Esophagus muscularis mucosa (tissue), 4 donors: Measurements from ENCODE around the gene SMIM26.

Experiments
- EP300 ChIP-seq: sonication (generic); formaldehyde crosslinking; IDR thresholded peaks from one replicate; pipeline ENCODE4 v1.6.1; 2017; ENCODE audit warnings: antibody characterized with exemption
- POLR2A ChIP-seq: fragments of 450-650 bp; IDR thresholded peaks from one replicate; pipeline ENCODE4 v1.6.1; 2017; ENCODE audit warnings: antibody characterized with exemption, moderate library complexity, mild to moderate bottlenecking, low read depth
- TF ChIP-seq, protein P1 (sequence below), 3 experiments: fragments of 200-600 bp in 2 of 3; fragments of 450-650 bp in 1 of 3; sonication (generic) in 2 of 3; IDR thresholded peaks; one replicate each; pipeline ENCODE4 v1.5.1; 2017 to 2019; ENCODE audit warnings: antibody characterized with exemption in 3 of 3, mild to moderate bottlenecking in 2 of 3, moderate library complexity in 1 of 3

DNA sequence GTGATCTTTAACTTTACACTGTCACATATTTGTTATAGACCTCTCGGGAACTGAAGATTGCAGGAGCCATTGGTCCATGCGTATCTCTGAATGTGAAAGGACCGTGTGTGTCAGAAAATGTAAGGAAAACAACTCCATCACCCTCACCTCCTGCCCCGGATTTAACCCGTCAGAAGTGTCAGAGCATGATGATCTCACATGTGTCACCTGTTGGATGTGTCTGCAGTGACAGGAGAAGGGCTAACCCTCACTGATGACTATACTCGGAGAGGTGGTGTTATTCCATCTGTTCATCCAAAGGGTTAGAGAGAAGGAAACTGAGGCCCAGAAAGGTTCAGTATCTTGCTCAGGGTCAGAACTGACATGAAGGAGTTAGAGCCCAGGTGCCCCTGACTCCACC is 34.6 kb upstream of the SMIM26 start:
- TF ChIP-seq, protein P1, sequence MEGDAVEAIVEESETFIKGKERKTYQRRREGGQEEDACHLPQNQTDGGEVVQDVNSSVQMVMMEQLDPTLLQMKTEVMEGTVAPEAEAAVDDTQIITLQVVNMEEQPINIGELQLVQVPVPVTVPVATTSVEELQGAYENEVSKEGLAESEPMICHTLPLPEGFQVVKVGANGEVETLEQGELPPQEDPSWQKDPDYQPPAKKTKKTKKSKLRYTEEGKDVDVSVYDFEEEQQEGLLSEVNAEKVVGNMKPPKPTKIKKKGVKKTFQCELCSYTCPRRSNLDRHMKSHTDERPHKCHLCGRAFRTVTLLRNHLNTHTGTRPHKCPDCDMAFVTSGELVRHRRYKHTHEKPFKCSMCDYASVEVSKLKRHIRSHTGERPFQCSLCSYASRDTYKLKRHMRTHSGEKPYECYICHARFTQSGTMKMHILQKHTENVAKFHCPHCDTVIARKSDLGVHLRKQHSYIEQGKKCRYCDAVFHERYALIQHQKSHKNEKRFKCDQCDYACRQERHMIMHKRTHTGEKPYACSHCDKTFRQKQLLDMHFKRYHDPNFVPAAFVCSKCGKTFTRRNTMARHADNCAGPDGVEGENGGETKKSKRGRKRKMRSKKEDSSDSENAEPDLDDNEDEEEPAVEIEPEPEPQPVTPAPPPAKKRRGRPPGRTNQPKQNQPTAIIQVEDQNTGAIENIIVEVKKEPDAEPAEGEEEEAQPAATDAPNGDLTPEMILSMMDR (IDR thresholded peaks at IDR 0.05) = no peak
- TF ChIP-seq POLR2A (no peak), EP300 (no peak)
